Thymus (tissue), 11 donors: ENCODE measurements around the gene ACVR2A. TPM values are rescaled to one million over a fixed set of nuclear protein-coding genes. Genes with fewer than 3 reads are reported as not detected.

Source experiments
- DNase-seq, 9 donors: peaks; one replicate each; pipeline ENCODE4 v3.0.0-alpha.2; 2013; ENCODE audit warnings: low spot score in 9 of 9, low read depth in 6 of 9, missing footprints in 1 of 9
- H3K27ac ChIP-seq, 2 donors: one replicate each; pipeline ENCODE4 v1.5.1; 2013; ENCODE audit warnings: control low read depth in 1 of 2, low read depth in 1 of 2, low read length in 1 of 2, mild to moderate bottlenecking in 1 of 2, moderate library complexity in 1 of 2
- H3K27me3 ChIP-seq, 2 donors: one replicate each; pipeline ENCODE4 v1.5.1; 2013; ENCODE audit warnings: low read length in 1 of 2; ENCODE audit not compliant: control insufficient read depth in 2 of 2, insufficient read depth in 1 of 2
- H3K36me3 ChIP-seq, 2 donors: one replicate each; pipeline ENCODE4 v1.5.1; 2013; ENCODE audit warnings: low read length in 1 of 2, mild to moderate bottlenecking in 1 of 2, moderate library complexity in 1 of 2; ENCODE audit not compliant: control insufficient read depth in 2 of 2, insufficient read depth in 2 of 2
- H3K4me1 ChIP-seq, 2 donors: one replicate each; pipeline ENCODE4 v1.5.1; 2013; ENCODE audit warnings: low read length in 2 of 2; ENCODE audit not compliant: control insufficient read depth in 2 of 2, insufficient read depth in 2 of 2
- H3K4me3 ChIP-seq, 2 donors: one replicate each; pipeline ENCODE4 v1.5.1; 2013; ENCODE audit warnings: low read length in 2 of 2, control low read depth in 1 of 2, mild to moderate bottlenecking in 1 of 2
- H3K9me3 ChIP-seq, 2 donors: one replicate each; pipeline ENCODE4 v1.5.1; 2013; ENCODE audit warnings: low read length in 1 of 2, mild to moderate bottlenecking in 1 of 2; ENCODE audit not compliant: control insufficient read depth in 2 of 2, insufficient read depth in 1 of 2
- WGBS: extraction: QIAGEN DNeasy Blood & Tissue Kit; methylation state at CpG from one replicate; pipeline ENCODE4 v1.1.7; 2013; 5-methylcytosine and 5-hydroxymethylcytosine counted together
- polyA plus RNA-seq: library from polyadenylated mRNA; stranded (reverse); fragments of 200-250 nt; gene quantifications from one replicate; pipeline ENCODE4 v1.2.3, GENCODE V29; 2013
- total RNA-seq: library from RNA; stranded (reverse); fragments of 120-200 nt; gene quantifications from one replicate; pipeline ENCODE4 v1.2.4, GENCODE V29; 2013
- donor health status: healthy.

ACVR2A gene
- total and polyA plus RNA-seq, 2 donors = 6.6 to 7.2 TPM

DNA sequence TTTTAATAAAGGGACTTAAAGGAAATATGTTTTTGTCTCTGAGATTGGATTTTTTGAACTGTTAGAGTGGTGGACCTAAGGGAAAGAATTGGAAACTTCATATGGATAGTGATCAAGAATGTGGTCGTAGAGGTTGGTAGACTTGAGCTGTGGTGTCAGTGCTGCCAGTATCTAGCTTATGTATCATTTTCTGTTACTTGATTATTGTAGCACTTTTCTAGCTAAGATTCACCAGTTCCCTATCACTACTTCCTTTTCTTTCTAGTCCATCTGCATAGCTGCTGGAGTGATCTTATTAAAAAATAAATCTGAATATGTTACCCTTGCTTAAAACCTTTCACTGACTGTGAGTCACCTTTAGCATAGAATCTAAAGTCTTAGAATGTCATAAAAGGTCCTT, 6.0 kb downstream of the ACVR2A start:
- no peak overlapping the region for H3K27ac ChIP-seq
- H3K4me1 ChIP-seq = no peaks in the 10 kb centered on the region
- H3K36me3 ChIP-seq = no peaks in the 10 kb centered on the region
- H3K4me3 ChIP-seq = no peak overlapping the region
- no peaks in the 10 kb centered on the region for H3K9me3 ChIP-seq
- DNase-seq = no peak
- peaks cover 5 to 10% of the 10 kb centered on the region in 2 donors for H3K27me3 ChIP-seq
- WGBS = 92% methylated on average over 1 of the region's 1 CpG

DNA sequence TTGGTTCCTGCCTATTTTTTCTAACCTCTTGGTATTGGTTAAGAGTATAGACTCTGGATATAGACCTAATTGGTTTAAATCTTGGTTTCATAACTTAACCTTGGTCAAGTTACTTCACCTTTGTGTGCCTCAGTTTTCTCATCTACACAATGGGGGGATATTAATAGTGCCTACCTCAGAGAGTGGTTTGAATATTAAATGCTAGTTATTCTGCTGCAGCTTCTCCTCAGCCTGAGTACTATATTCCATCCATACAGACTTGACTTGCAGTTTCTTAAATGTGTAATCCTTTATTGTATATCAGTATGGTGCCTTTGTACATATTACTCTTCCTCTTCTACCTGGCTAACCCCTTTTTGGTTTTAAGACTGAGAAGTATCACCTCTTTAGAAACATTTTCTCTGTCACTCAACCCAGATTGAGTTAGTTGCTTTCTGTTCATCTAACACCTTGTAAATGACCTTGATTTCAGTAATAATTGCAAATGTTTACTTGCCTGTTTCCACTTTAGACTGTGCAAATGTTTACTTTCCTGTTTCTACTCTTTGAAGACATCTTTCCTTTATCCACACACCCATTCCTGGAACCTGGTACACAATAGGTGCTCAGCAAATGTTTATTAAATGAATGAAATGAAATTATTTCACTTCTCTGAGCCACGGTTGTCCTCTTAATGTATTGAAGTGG, 6.6 kb downstream of the ACVR2A start:
- DNase-seq = no peak
- Histone ChIP-seq H3K27me3 (peaks cover 3 to 5% of the 10 kb centered on the region in 2 donors), H3K4me1 (no peaks in the 10 kb centered on the region), H3K9me3 (no peaks in the 10 kb centered on the region), H3K36me3 (no peaks in the 10 kb centered on the region), H3K27ac (no peak overlapping the region), H3K4me3 (no peak overlapping the region)
- WGBS = 94% methylated on average over 1 of the region's 1 CpG

DNA sequence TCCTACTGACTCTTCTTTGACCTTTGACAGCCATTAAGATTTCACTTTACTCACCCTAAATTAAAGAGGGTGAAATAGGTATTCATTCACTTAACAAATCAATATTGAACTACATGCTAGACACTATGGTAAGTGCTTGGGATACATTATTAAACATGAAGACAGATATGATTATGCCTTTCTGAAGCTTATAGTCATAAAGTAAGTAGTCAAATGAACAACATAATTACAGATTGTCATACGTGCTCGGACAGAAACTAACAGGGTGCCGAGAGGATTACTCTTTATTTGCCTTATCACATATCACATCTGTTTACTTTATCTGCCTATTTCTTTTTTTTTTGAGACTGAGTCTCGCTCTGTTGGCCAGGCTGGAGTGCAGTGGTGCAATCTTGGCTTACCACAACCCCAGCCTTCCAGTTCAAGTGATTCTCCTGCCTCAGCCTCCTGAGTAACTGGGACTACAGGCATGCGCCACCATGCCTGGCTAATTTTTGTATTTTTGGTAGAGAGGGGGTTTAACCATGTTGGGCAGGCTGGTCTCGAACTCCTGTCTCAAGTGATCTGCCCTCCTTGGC, 9.8 kb downstream of the ACVR2A start:
- 94% methylated on average over 6 of the region's 6 CpGs for WGBS
- no peak for DNase-seq
- no peak overlapping the region for H3K27ac ChIP-seq
- no peak overlapping the region for H3K4me3 ChIP-seq
- no peaks in the 10 kb centered on the region for H3K4me1 ChIP-seq
- no peaks in the 10 kb centered on the region for H3K9me3 ChIP-seq
- H3K27me3 ChIP-seq = no peaks in the 10 kb centered on the region
- no peaks in the 10 kb centered on the region for H3K36me3 ChIP-seq

DNA sequence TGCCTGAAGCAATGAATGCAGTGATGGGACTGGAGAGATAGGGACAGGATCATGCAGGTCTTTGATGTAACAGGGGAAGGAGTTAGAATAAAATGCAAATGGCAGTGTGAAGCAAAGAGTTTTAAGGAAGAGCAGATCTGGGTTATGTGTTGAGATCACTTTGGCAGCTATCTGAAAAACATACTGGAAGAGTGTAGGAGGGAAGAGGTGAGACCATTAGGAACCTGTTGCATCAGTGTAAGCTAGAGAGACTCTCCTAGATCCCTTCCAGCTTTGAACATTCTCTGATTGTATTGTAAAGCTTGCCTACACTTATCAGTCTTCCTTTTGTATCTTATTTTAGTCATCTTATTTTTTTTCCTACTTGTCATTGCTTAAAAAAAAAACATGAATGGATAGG, 10.5 kb downstream of the ACVR2A start:
- Histone ChIP-seq H3K4me1 (no peaks in the 10 kb centered on the region), H3K27ac (no peak overlapping the region), H3K4me3 (no peak overlapping the region), H3K27me3 (no peaks in the 10 kb centered on the region), H3K36me3 (no peaks in the 10 kb centered on the region), H3K9me3 (no peaks in the 10 kb centered on the region)
- DNase-seq = no peak

DNA sequence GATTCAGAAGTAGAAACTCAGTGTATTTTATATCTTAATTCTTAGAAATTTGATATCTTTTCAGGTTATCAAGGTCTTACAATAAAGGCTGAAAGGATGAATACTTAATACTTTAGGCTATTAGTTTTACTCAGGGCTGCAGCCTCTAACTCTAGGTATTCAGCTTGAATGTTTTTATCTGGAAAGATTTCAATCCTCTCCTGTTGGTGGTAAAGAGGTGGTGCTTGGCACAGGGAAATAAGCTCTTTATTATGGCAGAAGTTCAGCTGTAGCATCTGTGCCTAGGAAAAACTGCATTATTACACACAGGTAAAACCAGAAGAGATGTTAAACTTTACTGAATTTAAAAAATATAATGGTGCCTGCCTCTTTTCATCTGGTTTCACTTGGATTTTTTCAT, 11.1 kb downstream of the ACVR2A start:
- no peak for DNase-seq
- Histone ChIP-seq H3K27ac (no peak overlapping the region), H3K4me3 (no peak overlapping the region), H3K9me3 (no peaks in the 10 kb centered on the region), H3K36me3 (no peaks in the 10 kb centered on the region), H3K4me1 (no peaks in the 10 kb centered on the region), H3K27me3 (no peaks in the 10 kb centered on the region)

DNA sequence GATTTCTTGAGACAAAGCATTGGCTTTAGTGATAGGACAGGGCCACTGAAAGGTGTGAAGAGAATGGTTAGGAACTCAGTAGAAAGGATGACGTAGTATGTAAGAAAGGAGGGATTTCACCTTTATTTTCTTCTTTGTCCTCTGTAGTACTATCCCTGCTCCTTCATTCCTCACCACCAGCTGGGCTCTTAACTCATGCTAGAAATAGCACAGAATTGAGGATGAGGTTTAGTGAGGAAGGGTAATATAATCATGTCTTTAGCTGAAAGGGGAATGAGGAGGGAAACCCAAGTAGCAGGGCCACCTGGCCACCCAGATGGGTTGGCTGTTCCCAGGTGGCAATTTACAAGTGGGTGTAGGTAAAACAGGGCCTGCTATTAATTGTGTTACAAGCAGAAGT, 15.2 kb downstream of the ACVR2A start:
- 98% methylated on average over 1 of the region's 1 CpG for WGBS
- no peaks in the 10 kb centered on the region for H3K4me1 ChIP-seq

DNA sequence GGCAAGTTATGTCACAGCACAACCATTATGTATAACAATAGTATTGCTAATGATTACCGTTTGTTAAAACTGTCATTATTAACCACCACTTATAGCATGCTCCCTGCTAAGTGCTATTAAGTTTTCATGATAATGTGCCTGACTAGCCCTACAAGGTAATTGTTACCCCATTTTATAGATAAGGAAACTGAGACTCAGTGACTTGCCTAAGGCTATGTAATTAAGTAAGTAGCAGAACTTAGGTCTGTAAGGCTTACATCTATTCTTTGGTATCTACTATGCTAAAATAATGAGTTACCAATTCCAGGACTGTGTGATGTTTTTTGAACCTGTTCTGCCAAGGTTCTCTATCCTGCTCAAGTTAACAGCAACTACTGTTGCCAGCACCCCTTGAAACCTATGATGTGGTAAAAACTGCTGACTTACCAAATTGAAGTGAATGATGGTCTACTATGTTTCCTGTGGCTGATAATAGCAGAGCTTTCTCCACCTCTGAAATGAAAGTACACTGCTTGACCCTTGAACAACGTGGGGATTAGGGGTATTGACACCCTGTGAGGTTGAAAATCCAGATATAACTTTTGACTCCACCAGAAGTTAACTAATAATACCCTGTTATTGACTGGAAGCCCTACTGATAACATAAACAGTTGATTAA, 18.2 kb downstream of the ACVR2A start:
- H3K9me3 ChIP-seq = no peaks in the 10 kb centered on the region
- no peak for DNase-seq
- H3K27ac ChIP-seq = no peak overlapping the region
- H3K27me3 ChIP-seq = no peaks in the 10 kb centered on the region
- WGBS = 57% methylated on average over 2 of the region's 2 CpGs
- no peaks in the 10 kb centered on the region for H3K4me1 ChIP-seq
- H3K36me3 ChIP-seq = no peaks in the 10 kb centered on the region
- no peak overlapping the region for H3K4me3 ChIP-seq

More for the DNA sequence above, 15.2 kb downstream of the ACVR2A start:
- no peak for DNase-seq
- H3K9me3 ChIP-seq = no peaks in the 10 kb centered on the region
- H3K36me3 ChIP-seq = no peaks in the 10 kb centered on the region
- H3K27ac ChIP-seq = no peak overlapping the region
- no peaks in the 10 kb centered on the region for H3K27me3 ChIP-seq
- no peak overlapping the region for H3K4me3 ChIP-seq

DNA sequence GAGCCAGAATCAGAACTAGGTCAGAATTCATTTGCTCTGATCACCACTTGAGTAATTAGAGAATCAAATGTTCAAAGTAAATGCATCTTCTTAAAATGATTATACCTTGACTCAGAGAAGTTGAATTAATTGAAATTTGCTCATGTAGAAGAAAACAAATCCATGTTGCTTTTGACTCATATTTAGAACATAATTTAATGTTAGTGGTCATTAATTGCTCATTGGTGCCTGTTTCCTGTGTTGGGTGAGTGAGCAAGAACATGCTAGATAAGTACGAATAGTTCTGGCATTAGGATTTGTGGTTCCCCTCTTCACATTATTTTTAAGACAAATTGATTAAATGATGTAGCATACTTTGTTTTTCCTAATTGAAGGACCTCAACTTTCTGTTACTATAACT, 19.0 kb downstream of the ACVR2A start:
- Histone ChIP-seq H3K4me3 (no peak overlapping the region), H3K27ac (no peak overlapping the region), H3K9me3 (no peaks in the 10 kb centered on the region), H3K27me3 (no peaks in the 10 kb centered on the region), H3K4me1 (no peaks in the 10 kb centered on the region), H3K36me3 (no peaks in the 10 kb centered on the region)
- WGBS = 97% methylated on average over 1 of the region's 1 CpG
- no peak for DNase-seq

DNA sequence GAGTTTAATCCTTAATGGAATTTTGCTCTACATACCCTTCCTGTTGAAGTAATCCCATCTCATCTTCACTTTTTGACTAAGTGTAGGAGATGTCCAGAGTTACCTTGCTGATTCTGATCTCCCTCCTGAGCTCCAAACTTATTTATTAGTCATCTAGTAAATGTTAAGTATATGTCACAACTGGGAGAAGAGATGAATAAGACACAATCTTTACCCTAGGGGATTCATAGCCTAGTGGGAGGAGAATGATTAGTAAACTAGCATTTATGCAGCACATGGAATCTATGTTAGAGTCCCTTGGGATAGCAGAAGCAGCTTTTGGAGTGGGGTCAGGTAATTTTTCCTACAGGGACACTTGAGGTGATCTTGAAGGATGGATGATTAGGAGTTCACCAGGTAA, 20.7 kb downstream of the ACVR2A start:
- Histone ChIP-seq H3K36me3 (no peaks in the 10 kb centered on the region), H3K4me1 (no peaks in the 10 kb centered on the region), H3K4me3 (no peak overlapping the region), H3K9me3 (no peaks in the 10 kb centered on the region), H3K27ac (no peak overlapping the region), H3K27me3 (no peaks in the 10 kb centered on the region)
- no peak for DNase-seq
